ENCODE data around the gene GAB1. TPM values are rescaled to one million over a fixed set of nuclear protein-coding genes. Genes with fewer than 3 reads are reported as not detected.

Gene GAB1
- total RNA-seq, 1 donor from 2014 or later = 29.7 TPM

DNA sequence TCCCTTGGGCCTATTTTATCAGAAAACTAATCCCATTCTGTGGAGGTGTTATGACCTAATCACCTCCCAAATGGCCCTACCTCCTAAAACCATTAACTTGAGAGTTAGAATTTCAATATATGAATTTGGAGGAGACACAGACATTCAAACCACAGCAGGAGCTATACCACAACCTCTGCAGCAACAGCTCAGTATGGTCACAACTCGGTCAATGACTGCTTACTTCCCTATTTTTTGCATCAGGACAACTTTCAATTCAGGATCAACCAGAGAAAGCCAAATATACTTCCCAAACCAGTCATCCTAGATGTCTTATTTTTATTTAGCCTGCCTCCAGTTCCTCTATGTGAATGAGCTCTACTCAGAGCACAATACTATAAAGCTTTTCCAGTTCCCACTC lies 165.6 kb downstream of the GAB1 start:
- no peaks in the 10 kb centered on the region for H3K36me3 Mint-ChIP-seq (ENCODE audit: unreplicated experiment)
- TF ChIP-seq, protein P1, sequence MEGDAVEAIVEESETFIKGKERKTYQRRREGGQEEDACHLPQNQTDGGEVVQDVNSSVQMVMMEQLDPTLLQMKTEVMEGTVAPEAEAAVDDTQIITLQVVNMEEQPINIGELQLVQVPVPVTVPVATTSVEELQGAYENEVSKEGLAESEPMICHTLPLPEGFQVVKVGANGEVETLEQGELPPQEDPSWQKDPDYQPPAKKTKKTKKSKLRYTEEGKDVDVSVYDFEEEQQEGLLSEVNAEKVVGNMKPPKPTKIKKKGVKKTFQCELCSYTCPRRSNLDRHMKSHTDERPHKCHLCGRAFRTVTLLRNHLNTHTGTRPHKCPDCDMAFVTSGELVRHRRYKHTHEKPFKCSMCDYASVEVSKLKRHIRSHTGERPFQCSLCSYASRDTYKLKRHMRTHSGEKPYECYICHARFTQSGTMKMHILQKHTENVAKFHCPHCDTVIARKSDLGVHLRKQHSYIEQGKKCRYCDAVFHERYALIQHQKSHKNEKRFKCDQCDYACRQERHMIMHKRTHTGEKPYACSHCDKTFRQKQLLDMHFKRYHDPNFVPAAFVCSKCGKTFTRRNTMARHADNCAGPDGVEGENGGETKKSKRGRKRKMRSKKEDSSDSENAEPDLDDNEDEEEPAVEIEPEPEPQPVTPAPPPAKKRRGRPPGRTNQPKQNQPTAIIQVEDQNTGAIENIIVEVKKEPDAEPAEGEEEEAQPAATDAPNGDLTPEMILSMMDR (IDR thresholded peaks at IDR 0.05; ENCODE audit: partially characterized antibody, unreplicated experiment) = no peak
- no peaks in the 10 kb centered on the region for H3K9me3 Mint-ChIP-seq (ENCODE audit: unreplicated experiment)
- no peaks in the 10 kb centered on the region for H3K27me3 Mint-ChIP-seq (ENCODE audit: unreplicated experiment)
- peaks cover 6% of the 10 kb centered on the region for H3K4me1 Mint-ChIP-seq (ENCODE audit: low read depth, unreplicated experiment)
- H3K27ac Mint-ChIP-seq (ENCODE audit: unreplicated experiment) = no peak overlapping the region
- no peak overlapping the region for H3K4me3 Mint-ChIP-seq (ENCODE audit: unreplicated experiment)
- no peak for DNase-seq

DNA sequence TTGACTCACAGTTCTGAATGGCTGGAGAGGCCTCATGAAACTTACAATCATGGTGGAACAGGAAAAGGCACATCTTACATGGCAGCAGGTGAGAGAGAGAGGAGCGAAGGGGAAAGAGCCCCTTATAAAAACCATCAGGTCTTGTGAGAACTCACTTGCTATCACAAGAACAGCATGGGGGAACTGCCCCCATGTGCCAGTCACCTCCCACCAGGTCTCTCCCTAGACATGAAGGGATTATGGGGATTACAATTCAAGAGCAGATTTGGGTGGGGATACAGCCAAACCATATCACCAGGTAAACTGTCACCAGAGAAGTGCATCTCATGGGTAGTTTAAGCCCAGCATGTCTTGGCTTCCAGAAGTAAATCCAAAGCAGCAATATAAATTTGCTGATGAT lies 169.4 kb downstream of the GAB1 start:
- H3K27me3 Mint-ChIP-seq (ENCODE audit: unreplicated experiment) = no peaks in the 10 kb centered on the region
- H3K9me3 Mint-ChIP-seq (ENCODE audit: unreplicated experiment) = no peaks in the 10 kb centered on the region
- no peak overlapping the region for H3K4me3 Mint-ChIP-seq (ENCODE audit: unreplicated experiment)
- no peak for DNase-seq
- peaks cover 6% of the 10 kb centered on the region for H3K4me1 Mint-ChIP-seq (ENCODE audit: low read depth, unreplicated experiment)
- H3K36me3 Mint-ChIP-seq (ENCODE audit: unreplicated experiment) = no peaks in the 10 kb centered on the region
- no peak overlapping the region for H3K27ac Mint-ChIP-seq (ENCODE audit: unreplicated experiment)
- TF ChIP-seq, protein P1 (IDR thresholded peaks at IDR 0.05; ENCODE audit: partially characterized antibody, unreplicated experiment) = no peak

DNA sequence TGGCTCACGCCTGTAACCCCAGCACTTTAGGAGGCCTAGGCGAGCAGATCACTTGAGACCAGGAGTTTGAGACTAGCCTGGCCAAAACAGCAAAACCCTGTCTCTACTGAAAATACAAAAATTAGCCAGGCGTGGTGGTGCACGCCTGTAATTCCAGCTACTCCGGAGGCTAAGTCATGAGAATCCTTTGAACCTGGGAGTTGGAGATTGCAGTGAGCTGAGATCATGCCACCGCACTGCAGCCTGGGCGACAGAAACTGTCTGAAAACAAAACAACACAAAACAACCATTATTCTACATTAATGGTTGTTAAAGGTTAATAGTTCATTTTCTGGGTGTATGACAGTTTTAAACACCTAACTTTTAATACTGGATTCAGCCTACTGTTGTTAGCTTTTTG lies 175.2 kb downstream of the GAB1 start:
- H3K4me1 Mint-ChIP-seq (ENCODE audit: low read depth, unreplicated experiment) = peaks cover 9% of the 10 kb centered on the region
- peaks cover 16% of the 10 kb centered on the region for H3K9me3 Mint-ChIP-seq (ENCODE audit: unreplicated experiment)
- TF ChIP-seq, protein P1 (IDR thresholded peaks at IDR 0.05; ENCODE audit: partially characterized antibody, unreplicated experiment) = no peak
- no peak overlapping the region for H3K4me3 Mint-ChIP-seq (ENCODE audit: unreplicated experiment)
- H3K36me3 Mint-ChIP-seq (ENCODE audit: unreplicated experiment) = peaks cover 4% of the 10 kb centered on the region
- H3K27ac Mint-ChIP-seq (ENCODE audit: unreplicated experiment) = no peak overlapping the region
- DNase-seq = no peak
- peaks cover 15% of the 10 kb centered on the region for H3K27me3 Mint-ChIP-seq (ENCODE audit: unreplicated experiment)

DNA sequence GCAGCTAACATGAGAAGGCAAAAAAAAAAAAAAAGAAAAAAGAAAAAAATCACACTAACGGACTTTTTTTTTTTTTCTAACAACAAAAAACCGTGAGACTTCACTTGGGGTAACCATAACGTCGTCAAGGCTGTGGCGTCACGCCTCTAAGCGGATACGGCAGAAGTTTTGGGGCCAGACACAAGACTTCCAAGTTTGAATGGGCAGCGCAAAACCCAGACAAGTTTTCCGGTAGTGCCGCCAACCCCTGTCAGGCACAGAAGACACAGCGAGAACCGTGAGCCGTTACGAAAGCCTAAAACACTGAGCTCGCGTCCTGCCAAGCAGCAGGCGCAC lies 176.3 kb downstream of the GAB1 start:
- peak overlapping the region; percentile 100 for H3K27ac Mint-ChIP-seq (ENCODE audit: unreplicated experiment)
- H3K4me3 Mint-ChIP-seq (ENCODE audit: unreplicated experiment) = peak overlapping the region; percentile 100
- DNase-seq = no peak
- H3K4me1 Mint-ChIP-seq (ENCODE audit: low read depth, unreplicated experiment) = peaks cover 17% of the 10 kb centered on the region
- TF ChIP-seq, protein P1 (IDR thresholded peaks at IDR 0.05; ENCODE audit: partially characterized antibody, unreplicated experiment) = no peak
- H3K9me3 Mint-ChIP-seq (ENCODE audit: unreplicated experiment) = peaks cover 16% of the 10 kb centered on the region
- H3K36me3 Mint-ChIP-seq (ENCODE audit: unreplicated experiment) = peaks cover 4% of the 10 kb centered on the region
- H3K27me3 Mint-ChIP-seq (ENCODE audit: unreplicated experiment) = peaks cover 15% of the 10 kb centered on the region

DNA sequence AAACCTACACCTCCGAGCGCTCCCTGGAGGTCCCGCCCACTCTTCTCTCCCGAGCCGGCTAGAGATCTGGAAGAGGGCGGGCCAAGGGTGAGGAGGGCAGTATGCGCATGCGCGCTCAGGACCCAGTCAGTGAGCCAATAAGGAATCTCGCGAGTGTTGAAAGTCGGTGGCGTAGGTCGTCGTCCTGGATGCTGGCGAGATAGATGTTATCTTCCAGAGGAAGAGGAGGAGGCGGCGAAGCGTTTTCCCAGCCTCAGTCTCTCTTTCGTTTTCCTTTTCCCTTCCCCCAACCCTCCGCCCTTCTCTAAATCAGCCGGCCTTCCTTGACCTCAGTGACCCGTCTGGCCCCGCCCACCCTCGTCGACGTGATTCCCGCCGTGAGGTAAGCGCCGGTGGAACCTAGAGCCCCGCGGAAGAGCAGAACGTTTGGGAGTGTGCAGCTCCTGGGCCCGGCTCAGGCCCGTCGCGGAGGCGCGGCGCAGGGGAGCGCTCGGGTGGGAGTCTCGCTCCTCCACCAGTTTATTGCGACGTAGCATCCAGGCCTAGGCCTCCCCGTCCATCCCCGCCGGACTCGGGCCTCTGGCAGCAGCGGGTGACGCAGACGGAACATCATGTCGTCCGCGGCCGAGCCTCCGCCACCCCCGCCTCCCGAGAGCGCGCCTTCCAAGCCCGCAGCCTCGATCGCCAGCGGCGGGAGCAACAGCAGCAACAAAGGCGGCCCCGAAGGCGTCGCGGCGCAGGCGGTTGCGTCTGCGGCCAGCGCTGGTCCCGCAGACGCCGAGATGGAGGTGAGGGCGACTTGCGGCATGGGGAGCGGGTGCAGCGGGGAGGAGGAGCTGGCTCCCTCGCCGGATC lies 176.9 kb downstream of the GAB1 start, which contains the start of gene SMARCA5:
Gene SMARCA5 (plus strand): TSS at position 389 of the 855 bp plus-strand sequence. CDS start 223 bp downstream, at position 612.
- peak; percentile 95 for DNase-seq
- Mint-ChIP-seq H3K4me3 (ENCODE audit: unreplicated experiment) (peak within 1 kb of the TSS; percentile 100), H3K9me3 (ENCODE audit: unreplicated experiment) (peaks cover 16% of the 10 kb centered on the region)

More for the DNA sequence above, 176.9 kb downstream of the GAB1 start, which contains the start of gene SMARCA5:
- TF ChIP-seq, protein P1 (IDR thresholded peaks at IDR 0.05; ENCODE audit: partially characterized antibody, unreplicated experiment) = no peak
- H3K36me3 Mint-ChIP-seq (ENCODE audit: unreplicated experiment) = peaks cover 4% of the 10 kb centered on the region
- peaks cover 17% of the 10 kb centered on the region for H3K4me1 Mint-ChIP-seq (ENCODE audit: low read depth, unreplicated experiment)
- H3K27ac Mint-ChIP-seq (ENCODE audit: unreplicated experiment) = peak within 1 kb of the TSS; percentile 100
- H3K27me3 Mint-ChIP-seq (ENCODE audit: unreplicated experiment) = peaks cover 15% of the 10 kb centered on the region

All from glutamatergic neuron (in vitro differentiated cells).